IPS-18a (cell line): ENCODE data around the gene SLC6A7.

Source experiments
- H3K27ac ChIP-seq: one replicate; pipeline ENCODE4 v1.5.1; 2013; ENCODE audit warnings: low read length
- H3K27me3 ChIP-seq: one replicate; pipeline ENCODE4 v1.6.1; 2013; ENCODE audit warnings: mild to moderate bottlenecking, low read length; ENCODE audit not compliant: control insufficient read depth, insufficient read depth
- H3K36me3 ChIP-seq: one replicate; pipeline ENCODE4 v1.6.1; 2013; ENCODE audit warnings: low read depth, low read length; ENCODE audit not compliant: control insufficient read depth
- H3K4me1 ChIP-seq: one replicate; pipeline ENCODE4 v1.6.1; 2013; ENCODE audit warnings: low read depth, low read length; ENCODE audit not compliant: control insufficient read depth
- H3K4me3 ChIP-seq: one replicate; pipeline ENCODE4 v1.5.1; 2013; ENCODE audit warnings: low read length
- H3K9ac ChIP-seq: one replicate; pipeline ENCODE4 v1.6.1; 2013; ENCODE audit warnings: mild to moderate bottlenecking, low read length, moderate library complexity
- H3K9me3 ChIP-seq: one replicate; pipeline ENCODE4 v1.6.1; 2013; ENCODE audit warnings: low read depth, low read length; ENCODE audit not compliant: control insufficient read depth

SLC6A7 gene

DNA sequence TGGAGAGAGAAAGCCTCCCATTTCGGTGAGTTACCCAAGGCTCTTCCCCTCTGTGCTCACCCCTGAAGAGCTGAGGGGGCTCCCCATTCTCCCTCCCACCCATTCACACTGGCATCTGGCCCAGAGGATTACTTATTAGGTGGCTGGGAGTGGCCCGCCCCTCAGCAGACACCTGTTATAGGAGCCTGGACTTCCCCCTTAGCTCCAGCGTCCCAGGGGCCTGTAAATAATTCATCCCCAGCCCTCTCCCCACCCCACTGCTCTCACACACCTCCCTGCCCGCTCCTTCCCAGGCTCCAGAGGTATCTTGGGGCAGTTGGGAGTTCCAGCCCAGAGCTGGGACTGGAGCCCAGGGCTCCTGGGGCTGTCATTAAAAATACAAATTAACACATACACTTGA is 11.6 kb upstream of the SLC6A7 start:
- Histone ChIP-seq H3K9me3 (no peaks in the 10 kb centered on the region), H3K27ac (no peak overlapping the region), H3K4me1 (no peaks in the 10 kb centered on the region), H3K36me3 (no peaks in the 10 kb centered on the region), H3K9ac (no peak overlapping the region), H3K4me3 (no peak overlapping the region), H3K27me3 (peaks cover 10% of the 10 kb centered on the region)

DNA sequence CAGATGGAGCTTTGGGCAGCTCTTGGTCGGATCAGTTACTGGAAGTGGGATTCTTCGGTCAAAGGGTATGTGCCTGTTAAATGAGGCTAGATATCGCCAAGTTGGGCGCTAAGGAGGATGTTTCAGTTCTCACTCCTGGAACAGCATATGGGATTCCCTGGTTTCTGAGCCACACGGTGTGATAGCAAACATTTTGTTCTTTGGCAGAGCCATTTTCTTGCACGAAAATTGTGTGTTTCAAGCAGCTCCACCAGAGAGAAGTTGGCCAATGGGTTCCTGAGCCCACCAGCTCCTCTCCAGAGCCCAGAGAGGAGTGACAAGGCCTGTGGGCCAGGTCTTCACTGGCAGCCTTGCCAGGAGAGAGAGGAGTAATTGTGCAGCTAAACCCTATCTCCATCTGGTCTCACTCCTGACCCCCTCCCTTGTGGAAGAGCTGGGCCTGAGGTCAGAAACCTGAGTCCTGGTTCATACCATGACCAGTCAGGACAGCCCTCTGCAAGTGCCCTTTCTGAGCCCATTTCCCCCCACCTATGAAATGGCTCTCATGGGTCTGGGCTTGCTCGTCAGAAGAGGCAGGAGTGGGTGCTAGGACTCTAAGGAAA is 10.7 kb upstream of the SLC6A7 start:
- Histone ChIP-seq H3K9me3 (no peaks in the 10 kb centered on the region), H3K27me3 (peaks cover 6% of the 10 kb centered on the region), H3K27ac (no peak overlapping the region), H3K36me3 (no peaks in the 10 kb centered on the region), H3K9ac (no peak overlapping the region), H3K4me1 (no peaks in the 10 kb centered on the region), H3K4me3 (no peak overlapping the region)

DNA sequence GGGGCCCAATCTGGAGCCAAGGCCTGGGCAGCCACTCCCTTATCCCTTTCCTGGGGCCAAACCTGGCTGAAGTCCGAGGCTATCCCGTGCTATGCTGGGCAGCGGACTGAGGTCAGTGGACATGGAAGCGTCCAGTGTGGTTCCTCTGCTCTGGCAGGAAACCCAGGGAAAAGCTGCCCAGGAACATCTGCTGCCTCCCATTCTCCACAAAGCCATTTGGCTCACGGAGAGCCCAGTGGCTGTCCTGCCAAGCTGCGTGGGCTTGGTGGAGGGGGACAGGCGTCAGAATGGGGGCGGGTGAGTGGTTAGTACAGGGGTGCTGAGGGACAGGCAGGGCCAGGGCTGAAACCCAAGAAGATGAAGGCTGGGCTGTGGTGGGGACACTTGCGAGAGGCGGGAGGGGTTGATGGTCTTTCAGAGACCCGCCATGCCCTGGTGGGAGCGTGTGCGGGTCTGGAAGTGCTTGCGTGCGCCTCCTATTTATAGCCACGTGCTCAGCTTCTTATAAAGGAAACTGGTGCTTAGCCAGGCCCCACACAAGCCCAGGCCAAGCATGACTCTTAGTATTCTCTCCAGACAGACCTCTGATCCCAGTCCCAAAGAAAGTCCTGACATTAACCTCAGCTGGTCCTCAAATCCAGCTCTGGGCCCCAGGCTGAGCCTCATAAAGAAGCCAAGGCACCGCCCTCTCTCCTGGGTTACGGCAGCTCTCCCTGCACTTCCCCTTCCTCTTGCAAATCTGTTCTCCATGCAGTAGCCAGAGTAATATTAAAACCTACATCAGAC is 9.4 kb upstream of the SLC6A7 start:
- no peaks in the 10 kb centered on the region for H3K36me3 ChIP-seq
- H3K9me3 ChIP-seq, result no peaks in the 10 kb centered on the region
- no peak overlapping the region for H3K9ac ChIP-seq
- H3K27me3 ChIP-seq, result peaks cover 18% of the 10 kb centered on the region
- no peak overlapping the region for H3K4me3 ChIP-seq
- peaks cover 5% of the 10 kb centered on the region for H3K4me1 ChIP-seq
- H3K27ac ChIP-seq, result no peak overlapping the region

DNA sequence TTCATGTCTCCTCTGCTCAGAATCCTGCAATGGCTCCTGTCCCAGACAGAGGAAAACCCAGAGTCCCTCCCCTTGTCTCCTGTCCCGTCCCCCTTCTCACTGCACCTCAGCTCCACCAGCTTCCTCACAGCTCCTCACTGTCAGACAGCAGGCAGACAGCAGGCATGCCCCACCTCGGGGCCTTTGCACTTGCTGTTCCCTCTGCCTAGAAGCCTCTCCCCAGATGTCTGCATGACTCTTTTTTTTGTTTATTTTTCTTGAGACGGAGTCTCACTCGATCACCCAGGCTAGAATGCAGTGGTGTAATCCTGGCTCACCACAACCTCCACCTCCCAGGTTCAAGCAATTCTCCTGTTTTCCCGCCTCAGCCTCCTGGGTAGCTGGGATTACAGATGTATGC is 8.8 kb upstream of the SLC6A7 start:
- no peaks in the 10 kb centered on the region for H3K9me3 ChIP-seq
- H3K27ac ChIP-seq, result no peak overlapping the region
- H3K4me1 ChIP-seq, result peaks cover 11% of the 10 kb centered on the region
- no peak overlapping the region for H3K9ac ChIP-seq
- H3K36me3 ChIP-seq, result no peaks in the 10 kb centered on the region
- peaks cover 22% of the 10 kb centered on the region for H3K27me3 ChIP-seq
- H3K4me3 ChIP-seq, result no peak overlapping the region

DNA sequence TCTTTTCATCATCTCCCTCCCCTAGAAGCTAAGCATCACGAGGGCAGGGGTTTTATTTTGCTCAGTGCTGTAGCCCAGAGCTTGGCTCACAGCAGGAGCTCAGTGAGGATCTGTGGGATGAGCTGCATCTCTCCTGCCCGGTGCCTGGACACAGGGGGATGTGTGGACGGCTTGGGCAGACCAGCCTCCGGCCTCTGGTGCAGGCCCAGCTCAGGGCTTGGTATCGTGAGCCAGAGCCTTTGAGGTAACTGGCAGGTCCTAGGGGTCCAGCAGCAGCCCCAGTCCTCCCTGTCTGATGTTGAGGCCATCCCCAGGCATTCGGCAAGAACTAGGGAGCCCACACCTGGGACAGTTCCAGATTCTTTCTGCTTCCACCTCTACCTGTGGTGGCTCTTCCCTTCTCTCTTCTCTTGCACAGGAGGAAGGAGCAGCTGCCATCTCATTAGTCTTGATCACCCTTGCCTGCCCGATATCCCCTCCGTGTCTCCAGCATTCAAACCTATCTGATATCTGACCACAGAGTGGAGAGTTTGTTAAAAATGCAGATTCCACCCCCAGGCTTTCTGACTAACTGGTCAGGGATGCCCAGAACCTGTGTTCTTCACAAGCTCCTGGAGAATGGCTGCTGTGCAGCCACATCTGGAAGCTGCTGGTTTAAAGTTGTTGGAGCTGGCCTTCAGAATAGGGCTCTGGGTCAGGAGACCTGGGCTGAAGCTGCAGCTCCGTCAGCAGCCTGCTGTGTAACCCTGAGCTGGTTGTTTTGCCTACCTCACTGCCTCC is 7.9 kb upstream of the SLC6A7 start:
- H3K4me1 ChIP-seq, result peaks cover 12% of the 10 kb centered on the region
- H3K27me3 ChIP-seq, result peaks cover 32% of the 10 kb centered on the region
- H3K9ac ChIP-seq, result no peak overlapping the region
- H3K9me3 ChIP-seq, result no peaks in the 10 kb centered on the region
- H3K36me3 ChIP-seq, result no peaks in the 10 kb centered on the region
- no peak overlapping the region for H3K27ac ChIP-seq
- no peak overlapping the region for H3K4me3 ChIP-seq

DNA sequence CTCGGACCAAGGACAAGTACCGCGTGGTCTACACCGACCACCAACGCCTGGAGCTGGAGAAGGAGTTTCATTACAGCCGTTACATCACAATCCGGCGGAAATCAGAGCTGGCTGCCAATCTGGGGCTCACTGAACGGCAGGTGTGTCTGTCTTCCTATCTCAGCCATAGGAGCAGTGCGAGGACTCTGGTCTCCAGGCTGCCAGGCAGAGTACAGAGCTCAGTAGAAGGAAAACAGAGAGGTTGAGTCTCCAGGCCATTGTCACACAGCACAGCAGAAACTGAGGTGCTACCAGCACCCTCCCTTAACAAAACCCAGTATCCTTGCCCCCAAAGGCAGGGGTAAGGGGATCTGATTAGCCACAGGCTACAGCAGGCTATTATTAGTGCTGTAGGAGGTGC is 7.1 kb upstream of the SLC6A7 start:
- Histone ChIP-seq H3K4me3 (no peak overlapping the region), H3K36me3 (no peaks in the 10 kb centered on the region), H3K27ac (no peak overlapping the region), H3K9ac (no peak overlapping the region), H3K9me3 (no peaks in the 10 kb centered on the region), H3K4me1 (peaks cover 12% of the 10 kb centered on the region), H3K27me3 (peaks cover 40% of the 10 kb centered on the region)

DNA sequence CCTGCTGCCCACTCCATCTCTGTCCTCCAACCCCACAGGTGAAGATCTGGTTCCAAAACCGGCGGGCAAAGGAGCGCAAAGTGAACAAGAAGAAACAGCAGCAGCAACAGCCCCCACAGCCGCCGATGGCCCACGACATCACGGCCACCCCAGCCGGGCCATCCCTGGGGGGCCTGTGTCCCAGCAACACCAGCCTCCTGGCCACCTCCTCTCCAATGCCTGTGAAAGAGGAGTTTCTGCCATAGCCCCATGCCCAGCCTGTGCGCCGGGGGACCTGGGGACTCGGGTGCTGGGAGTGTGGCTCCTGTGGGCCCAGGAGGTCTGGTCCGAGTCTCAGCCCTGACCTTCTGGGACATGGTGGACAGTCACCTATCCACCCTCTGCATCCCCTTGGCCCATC is 6.4 kb upstream of the SLC6A7 start:
- Histone ChIP-seq H3K27ac (no peak overlapping the region), H3K4me1 (peaks cover 12% of the 10 kb centered on the region), H3K36me3 (no peaks in the 10 kb centered on the region), H3K9ac (no peak overlapping the region), H3K4me3 (no peak overlapping the region), H3K27me3 (peaks cover 47% of the 10 kb centered on the region), H3K9me3 (no peaks in the 10 kb centered on the region)

DNA sequence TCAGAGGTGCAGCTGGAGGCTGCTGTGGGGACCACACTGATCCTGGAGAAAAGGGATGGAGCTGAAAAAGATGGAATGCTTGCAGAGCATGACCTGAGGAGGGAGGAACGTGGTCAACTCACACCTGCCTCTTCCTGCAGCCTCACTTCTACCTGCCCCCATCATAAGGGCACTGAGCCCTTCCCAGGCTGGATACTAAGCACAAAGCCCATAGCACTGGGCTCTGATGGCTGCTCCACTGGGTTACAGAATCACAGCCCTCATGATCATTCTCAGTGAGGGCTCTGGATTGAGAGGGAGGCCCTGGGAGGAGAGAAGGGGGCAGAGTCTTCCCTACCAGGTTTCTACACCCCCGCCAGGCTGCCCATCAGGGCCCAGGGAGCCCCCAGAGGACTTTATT is 5.9 kb upstream of the SLC6A7 start:
- peaks cover 12% of the 10 kb centered on the region for H3K4me1 ChIP-seq
- no peaks in the 10 kb centered on the region for H3K9me3 ChIP-seq
- H3K36me3 ChIP-seq, result no peaks in the 10 kb centered on the region
- H3K27me3 ChIP-seq, result peaks cover 52% of the 10 kb centered on the region
- H3K4me3 ChIP-seq, result no peak overlapping the region
- H3K27ac ChIP-seq, result no peak overlapping the region
- H3K9ac ChIP-seq, result no peak overlapping the region

DNA sequence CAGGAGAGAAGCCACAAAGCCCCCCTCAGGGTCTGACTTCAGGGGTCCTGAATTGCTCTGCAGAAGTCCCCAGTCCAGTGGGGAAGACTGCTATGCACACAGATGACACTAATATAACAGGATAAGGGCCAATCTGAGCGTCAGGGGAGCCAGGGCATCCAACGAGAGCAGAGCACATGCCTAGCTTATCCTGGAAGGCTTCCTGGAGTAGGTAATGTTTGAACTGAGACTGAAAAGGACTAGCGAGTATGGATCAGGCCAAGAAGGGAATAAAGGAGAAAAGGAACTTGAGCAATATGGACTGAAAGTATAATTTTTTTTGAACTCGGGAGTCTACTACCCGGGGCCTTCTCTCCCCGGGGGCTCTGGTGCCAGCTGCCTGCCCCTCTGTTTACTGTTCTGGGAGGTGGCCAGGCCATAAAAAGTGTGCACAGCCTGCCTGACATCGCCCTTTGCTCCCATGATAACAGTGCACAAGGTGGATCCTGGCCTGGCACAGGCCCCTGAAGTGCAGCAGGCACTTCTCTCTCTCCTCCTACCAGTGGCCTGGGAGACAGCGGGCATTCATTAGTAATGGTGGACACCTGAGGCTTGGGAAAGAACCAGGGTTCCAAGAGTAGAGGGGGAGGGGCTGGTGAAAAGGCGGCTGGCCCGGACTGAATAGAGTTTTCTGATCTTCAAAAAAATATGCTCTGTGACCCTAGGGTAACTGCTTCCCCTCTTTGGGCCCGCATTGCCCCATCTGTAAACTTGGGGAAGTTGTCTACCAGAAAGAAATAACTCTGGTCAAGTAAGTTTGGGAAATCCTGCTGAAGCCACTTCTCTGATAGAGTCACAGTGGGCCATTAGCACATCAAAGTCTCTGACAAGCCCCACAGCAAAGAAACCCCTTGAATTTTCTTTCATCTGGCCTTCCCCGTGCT is 4.6 kb upstream of the SLC6A7 start:
- Histone ChIP-seq H3K36me3 (no peaks in the 10 kb centered on the region), H3K4me1 (peaks cover 12% of the 10 kb centered on the region), H3K9ac (no peak overlapping the region), H3K27ac (no peak overlapping the region), H3K9me3 (no peaks in the 10 kb centered on the region), H3K27me3 (peaks cover 65% of the 10 kb centered on the region), H3K4me3 (no peak overlapping the region)

DNA sequence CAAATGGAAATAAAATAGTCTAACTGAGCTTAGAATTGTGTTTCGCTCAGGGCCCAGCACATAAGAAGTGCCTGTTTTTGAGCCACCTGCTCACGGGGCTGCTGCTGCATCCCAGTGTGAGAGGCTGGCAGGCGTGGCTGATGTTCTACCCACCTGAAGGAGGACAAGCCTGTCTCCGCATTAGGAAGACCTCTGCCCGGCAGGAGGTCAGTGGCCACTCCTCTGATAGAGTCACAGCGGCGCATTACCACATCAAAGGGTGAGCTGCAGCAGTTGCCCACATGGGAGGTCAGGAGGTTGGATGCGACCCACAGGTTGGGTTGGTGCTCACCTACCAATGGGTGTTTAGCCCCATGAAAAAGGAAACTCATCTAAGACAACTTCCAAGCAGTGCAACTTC is 3.7 kb upstream of the SLC6A7 start:
- Histone ChIP-seq H3K4me1 (peaks cover 12% of the 10 kb centered on the region), H3K9ac (no peak overlapping the region), H3K36me3 (no peaks in the 10 kb centered on the region), H3K27ac (no peak overlapping the region), H3K27me3 (peaks cover 74% of the 10 kb centered on the region), H3K9me3 (no peaks in the 10 kb centered on the region), H3K4me3 (no peak overlapping the region)

DNA sequence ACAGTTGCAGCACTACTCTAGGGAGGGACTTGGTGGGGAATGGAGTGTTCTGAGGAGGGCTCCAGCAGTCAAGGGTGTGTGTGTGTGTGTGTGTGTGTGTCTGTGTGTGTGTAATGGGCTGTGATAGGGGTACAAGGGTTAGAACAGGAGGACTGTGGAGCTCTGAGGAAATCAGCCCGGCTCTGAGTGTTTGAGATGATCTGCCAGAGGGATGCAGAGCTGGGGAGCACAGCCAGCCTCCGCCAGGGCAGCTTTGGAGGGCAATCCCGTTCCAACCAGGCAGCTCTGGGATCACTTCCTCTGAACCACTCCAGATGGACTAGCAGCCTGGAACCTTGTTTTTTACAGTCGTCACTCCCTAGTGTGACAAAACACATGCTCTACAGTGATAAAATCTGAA is 3.0 kb upstream of the SLC6A7 start:
- H3K27me3 ChIP-seq, result peaks cover 81% of the 10 kb centered on the region
- H3K4me1 ChIP-seq, result peaks cover 12% of the 10 kb centered on the region
- H3K36me3 ChIP-seq, result no peaks in the 10 kb centered on the region
- H3K4me3 ChIP-seq, result no peak overlapping the region
- H3K9me3 ChIP-seq, result no peaks in the 10 kb centered on the region
- no peak overlapping the region for H3K27ac ChIP-seq
- no peak overlapping the region for H3K9ac ChIP-seq
